GM21529 (cell line): ENCODE results near the gene GNRH2.
"Not testable (repeated sequence)": the region's sequence is repeated elsewhere in the genome, so short reads cannot be mapped to it uniquely, and the experiment has no call there.

Experiments
- ATAC-seq: cut with Tn5 transposase; IDR thresholded peaks from one replicate; pipeline ENCODE4 v1.9.1; 2021; ENCODE audit not compliant: unreplicated experiment

GNRH2 gene

GRCh38 chr20:3072530-3073250 is 29.3 kb downstream of the GNRH2 start:
- no peak for ATAC-seq

- ATAC-seq, result not testable (repeated sequence)
Measured at GRCh38 chr20:3073251-3073643, 29.8 kb downstream of the GNRH2 start.

GRCh38 chr20:3074812-3075211 is 31.4 kb downstream of the GNRH2 start:
- no peak for ATAC-seq

GRCh38 chr20:3075315-3075714 is 31.9 kb downstream of the GNRH2 start:
- ATAC-seq, result not testable (repeated sequence)

GRCh38 chr20:3077618-3078134 is 34.3 kb downstream of the GNRH2 start:
- ATAC-seq, result no peak

GRCh38 chr20:3080939-3081388 is 37.5 kb downstream of the GNRH2 start:
- no peak for ATAC-seq

GRCh38 chr20:3081641-3082040 is 38.2 kb downstream of the GNRH2 start:
- ATAC-seq, result no peak

GRCh38 chr20:3082306-3082951 is 39.0 kb downstream of the GNRH2 start:
- ATAC-seq, result no peak

GRCh38 chr20:3082955-3083952 is 39.8 kb downstream of the GNRH2 start:
- ATAC-seq, result no peak

- ATAC-seq, result no peak
Measured at GRCh38 chr20:3084283-3084985, 41.0 kb downstream of the GNRH2 start, which contains the start of gene AVP. Gene AVP (minus strand): TSS chr20:3084724. CDS start chr20:3084674, 50 bp downstream.

- no peak for ATAC-seq
Measured at GRCh38 chr20:3084986-3085360, 41.6 kb downstream of the GNRH2 start.

- ATAC-seq, result no peak
Measured at GRCh38 chr20:3085571-3086072, 42.2 kb downstream of the GNRH2 start.

- ATAC-seq, result no peak
Measured at GRCh38 chr20:3088031-3088430, 44.6 kb downstream of the GNRH2 start.

- no peak for ATAC-seq
Measured at GRCh38 chr20:3090565-3090964, 47.1 kb downstream of the GNRH2 start.

- ATAC-seq, result no peak
Measured at GRCh38 chr20:3092611-3093379, 49.4 kb downstream of the GNRH2 start.

GRCh38 chr20:3093861-3094361 is 50.5 kb downstream of the GNRH2 start:
- no peak for ATAC-seq

- no peak for ATAC-seq
Measured at GRCh38 chr20:3094848-3095629, 51.6 kb downstream of the GNRH2 start.
